NCI-H2196 (cell line): ENCODE measurements around the gene KRTAP9-6.

Source experiments
- DNase-seq: peaks from one replicate; lab custom pipeline; 2025; ENCODE audit not compliant: unreplicated experiment; lab: John Stamatoyannopoulos, UW

KRTAP9-6 gene

DNA sequence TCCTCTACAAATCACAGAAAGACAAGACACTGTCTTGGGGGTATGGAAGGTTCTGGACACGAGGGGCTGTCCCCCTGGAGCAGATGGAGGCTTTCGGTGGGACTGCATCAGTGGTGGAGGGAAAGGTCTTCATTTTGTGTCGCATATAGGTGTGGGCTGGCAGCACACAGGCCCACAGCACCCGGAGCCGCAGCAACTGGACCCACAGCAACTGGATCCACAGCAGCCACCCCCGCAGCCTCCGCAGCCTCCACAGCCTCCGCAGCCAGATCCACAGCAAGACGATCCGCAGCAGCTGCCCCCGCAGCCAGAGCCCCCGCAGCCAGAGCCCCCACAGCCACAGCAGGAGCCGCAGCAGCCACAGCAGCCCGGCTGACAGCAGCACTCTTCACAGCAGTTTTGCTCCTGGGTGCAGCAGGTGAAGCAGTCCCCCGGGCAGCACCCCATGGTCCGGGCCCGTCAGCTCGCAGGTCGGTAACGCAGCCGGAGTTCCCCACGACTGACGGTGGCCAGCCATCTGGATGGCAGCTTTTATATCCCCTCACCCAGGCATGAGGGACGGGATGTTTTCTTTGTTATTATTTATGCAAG lies 50.1 kb downstream of the KRTAP9-6 start, which contains the start of gene KRTAP17-1:
TSS of gene KRTAP17-1 (minus strand) at position 507 of the 591 bp plus-strand sequence. CDS start at position 447, 60 bp downstream.
- no peak for DNase-seq
